Medulla oblongata (tissue), 1 donor: Measurements from ENCODE around the gene CCDC159.

Experiments used
- DNase-seq: peaks from one replicate; pipeline ENCODE4 v3.0.0-alpha.2; 2015; ENCODE audit errors: extremely low spot score

Gene CCDC159

DNA sequence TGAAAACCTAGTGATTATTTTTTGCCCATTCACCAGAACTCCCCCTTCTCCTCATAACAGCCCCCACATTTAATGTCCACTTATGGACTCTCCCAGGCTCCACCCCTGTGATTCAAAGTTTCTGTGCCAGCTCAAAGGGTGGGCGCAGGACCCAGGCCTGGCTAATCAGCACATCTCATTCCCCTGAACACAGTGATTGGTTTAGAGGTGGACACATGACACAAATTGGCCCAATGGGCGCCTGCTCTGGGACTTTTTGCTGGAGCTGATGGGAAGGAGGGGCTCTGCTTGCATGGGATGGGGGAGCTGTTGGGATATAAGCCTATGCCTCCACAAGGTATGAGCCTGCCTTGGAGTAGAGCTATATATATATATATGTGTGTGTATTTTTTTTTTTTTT is 44.0 kb downstream of the CCDC159 start:
- DNase-seq: no peak

DNA sequence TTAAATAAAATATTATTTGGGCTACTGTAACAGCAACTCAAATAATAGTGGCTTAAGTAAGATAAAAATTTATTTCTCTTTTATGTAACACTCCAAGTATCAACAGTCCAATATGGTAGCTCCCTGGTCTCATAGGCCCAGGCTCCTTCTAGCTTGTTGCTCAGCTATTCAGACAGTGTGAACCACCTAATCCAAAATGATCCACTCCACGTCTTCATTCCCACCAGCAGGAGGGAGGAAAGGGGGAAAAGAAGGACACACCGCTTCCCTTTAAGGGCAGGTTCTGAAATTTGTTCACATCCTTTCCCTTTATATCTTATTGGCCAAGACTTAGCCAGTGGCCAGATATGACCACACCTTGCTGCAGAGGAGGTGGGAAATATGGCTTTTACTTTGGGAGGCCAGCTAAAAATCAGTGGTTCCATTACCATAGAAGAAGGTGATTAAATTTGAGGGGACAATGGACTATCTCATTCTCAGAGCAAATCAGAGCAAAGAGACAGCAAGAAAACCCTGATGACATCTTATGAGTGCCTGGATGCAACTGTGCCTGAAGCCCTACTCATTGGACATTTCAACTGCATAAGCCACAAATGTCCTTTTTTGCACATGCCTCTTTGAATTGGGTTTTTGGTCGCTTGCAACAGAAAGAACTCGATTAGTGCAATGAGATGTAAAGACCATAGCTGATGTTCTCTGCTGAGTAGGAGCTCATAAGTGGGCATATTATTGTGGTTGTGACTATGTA is 44.8 kb downstream of the CCDC159 start:
- DNase-seq: no peak

DNA sequence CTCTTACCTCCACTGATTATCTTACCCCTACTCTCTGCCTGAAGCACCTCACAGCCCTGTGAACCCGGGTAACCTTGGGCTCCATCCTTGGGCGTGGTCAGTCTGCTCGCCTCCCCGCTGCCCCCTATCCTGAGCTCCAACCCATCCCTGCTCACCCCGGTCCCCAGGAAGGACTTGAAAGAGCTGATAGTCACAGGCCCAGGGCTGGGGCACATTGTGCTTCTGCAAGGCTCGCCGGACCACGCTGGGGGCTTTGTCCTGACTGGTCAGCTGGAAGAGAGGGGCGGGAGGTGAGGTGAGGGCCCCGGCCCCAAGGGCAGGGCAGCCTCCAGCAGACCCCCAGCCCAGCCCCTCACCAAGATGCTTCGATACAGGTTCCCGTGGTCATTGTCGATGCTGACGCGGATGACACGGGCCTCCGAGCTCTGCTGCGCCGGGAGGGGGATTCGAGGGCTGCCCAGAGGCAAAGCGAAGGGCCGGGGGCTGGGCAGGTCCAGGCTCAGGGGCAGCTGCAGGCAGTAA is 50.8 kb downstream of the CCDC159 start:
- no peak for DNase-seq

DNA sequence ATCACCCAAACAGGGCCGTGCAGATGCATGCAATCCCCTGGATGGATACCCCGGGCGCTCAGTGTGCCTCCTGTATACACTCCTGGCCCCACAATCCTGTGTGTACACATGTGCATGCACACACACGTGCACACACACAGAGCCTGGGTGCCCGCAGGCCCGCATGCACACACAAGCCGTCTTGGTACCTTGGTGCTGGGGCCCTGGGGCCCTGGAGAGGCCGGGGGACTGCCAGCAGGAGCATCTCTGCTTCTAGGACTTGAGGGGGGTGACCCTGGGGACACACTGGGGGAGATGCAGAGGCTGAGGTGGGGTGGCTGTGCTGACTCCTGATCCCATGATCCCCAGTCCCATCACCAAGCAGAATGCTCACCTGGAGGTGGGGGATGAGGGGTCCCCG is 53.3 kb downstream of the CCDC159 start:
- DNase-seq: no peak

DNA sequence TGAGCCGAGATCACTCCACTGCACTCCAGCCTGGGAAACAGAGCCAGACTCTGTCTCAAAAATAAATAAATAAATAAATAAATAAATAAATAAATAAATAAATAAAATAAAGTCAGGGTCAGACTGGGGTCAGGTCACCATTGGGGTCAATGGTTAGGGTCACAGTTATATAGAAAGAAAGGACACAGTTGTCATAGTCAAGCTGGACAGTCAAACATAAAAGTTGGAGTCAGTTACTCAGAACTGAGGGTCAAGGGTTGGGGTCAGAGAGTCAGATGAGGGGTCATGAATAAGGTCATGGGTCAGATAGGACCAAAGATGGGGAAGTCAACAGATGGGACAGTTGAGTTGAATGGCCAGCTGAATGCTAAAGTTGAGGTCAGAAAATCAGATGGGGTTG is 54.5 kb downstream of the CCDC159 start:
- no peak for DNase-seq

DNA sequence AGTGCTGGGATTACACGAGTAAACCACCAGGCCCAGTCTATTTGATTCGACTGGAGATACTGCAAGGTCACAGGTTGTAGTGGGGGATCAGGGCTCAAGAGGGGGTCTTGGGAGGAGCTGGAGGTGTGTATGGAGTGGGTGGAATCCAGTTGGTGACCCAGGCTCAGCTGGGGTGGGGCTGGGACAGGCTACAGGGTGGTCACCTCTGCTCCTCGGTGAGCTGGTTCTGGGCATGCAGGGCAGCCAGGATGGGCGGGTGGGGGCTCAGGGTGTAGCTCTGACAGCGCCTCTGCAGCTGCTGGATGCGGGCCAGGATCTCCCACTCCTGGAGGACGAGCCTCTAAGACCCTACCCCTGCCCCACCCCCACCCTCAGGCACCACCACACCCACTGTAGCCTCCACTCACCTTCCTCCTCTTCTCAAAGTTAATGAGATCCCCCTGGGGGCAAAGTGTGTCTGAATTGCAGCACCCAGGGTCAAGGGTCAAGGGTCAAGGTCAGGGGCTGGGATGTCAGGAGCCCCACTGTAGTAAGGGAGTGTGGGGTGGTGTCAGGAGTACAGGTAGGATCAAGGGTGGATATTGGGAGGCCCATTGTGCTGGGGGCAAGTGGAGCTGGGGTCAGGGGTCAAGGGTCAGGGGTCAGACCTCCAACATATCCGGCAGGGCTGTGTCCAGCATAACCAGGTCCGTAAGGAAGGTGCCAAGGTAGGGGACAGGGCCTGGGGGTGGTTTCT is 55.7 kb downstream of the CCDC159 start:
- DNase-seq: no peak
